Ascending aorta (tissue), 2 donors: ENCODE data around the gene URGCP. TPM values are rescaled to one million over a fixed set of nuclear protein-coding genes. Genes with fewer than 3 reads are reported as not detected.

Experiments used
- DNase-seq, 2 donors: peaks; one replicate each; pipeline ENCODE4 v3.0.0-alpha.2; 2019; ENCODE audit warnings: low spot score in 2 of 2
- H3K27ac ChIP-seq, 2 donors: fragments of 200-600 bp; sonication (generic); one replicate each; pipeline ENCODE4 v1.5.1; 2016 to 2017; ENCODE audit warnings: mild to moderate bottlenecking in 1 of 2
- H3K27me3 ChIP-seq: fragments of 200-600 bp; sonication (generic); one replicate; pipeline ENCODE4 v1.5.1; 2017
- H3K36me3 ChIP-seq, 2 donors: fragments of 200-600 bp; sonication (generic); one replicate each; pipeline ENCODE4 v1.5.1; 2016
- H3K4me1 ChIP-seq, 2 donors: fragments of 200-600 bp; sonication (generic); one replicate each; pipeline ENCODE4 v1.5.1; 2016 to 2017; ENCODE audit warnings: mild to moderate bottlenecking in 1 of 2
- H3K4me3 ChIP-seq, 2 donors: fragments of 200-600 bp; sonication (generic); one replicate each; pipeline ENCODE4 v1.5.1; 2016 to 2017; ENCODE audit warnings: mild to moderate bottlenecking in 1 of 2
- H3K9me3 ChIP-seq, 2 donors: fragments of 200-600 bp; sonication (generic); one replicate each; pipeline ENCODE4 v1.5.1; 2016
- intact Hi-C: fragments of 100-400 bp; cut with DNase I; formaldehyde crosslinking; loops from one replicate; pipeline ENCODE4 v1.15.1; 2023
- total RNA-seq: library from RNA; depleted of rRNA; stranded (reverse); fragments of >200 nt; gene quantifications from one replicate; pipeline ENCODE4 v1.1.0, GENCODE V29; 2016
- TF ChIP-seq, protein P1 (sequence below), 3 experiments: fragments of 200-600 bp in 2 of 3; fragments of 450-650 bp in 1 of 3; sonication (generic) in 2 of 3; IDR thresholded peaks; one replicate each; pipeline ENCODE4 v1.5.1; 2016 to 2019; ENCODE audit warnings: antibody characterized with exemption in 3 of 3, mild to moderate bottlenecking in 1 of 3, moderate library complexity in 1 of 3

URGCP gene
- total RNA-seq, 1 donor from 2014 or later: 29.2 TPM

GRCh38 chr7:43937444-43937843 lies 31.0 kb upstream of the URGCP start:
- no peaks in the 10 kb centered on the region for H3K27me3 ChIP-seq
- no peaks in the 10 kb centered on the region for H3K36me3 ChIP-seq
- no peak overlapping the region for H3K4me3 ChIP-seq
- no peaks in the 10 kb centered on the region for H3K4me1 ChIP-seq
- H3K27ac ChIP-seq: no peak overlapping the region
- DNase-seq: peak in 1 of 2 donors; percentile 1
- TF ChIP-seq, protein P1, sequence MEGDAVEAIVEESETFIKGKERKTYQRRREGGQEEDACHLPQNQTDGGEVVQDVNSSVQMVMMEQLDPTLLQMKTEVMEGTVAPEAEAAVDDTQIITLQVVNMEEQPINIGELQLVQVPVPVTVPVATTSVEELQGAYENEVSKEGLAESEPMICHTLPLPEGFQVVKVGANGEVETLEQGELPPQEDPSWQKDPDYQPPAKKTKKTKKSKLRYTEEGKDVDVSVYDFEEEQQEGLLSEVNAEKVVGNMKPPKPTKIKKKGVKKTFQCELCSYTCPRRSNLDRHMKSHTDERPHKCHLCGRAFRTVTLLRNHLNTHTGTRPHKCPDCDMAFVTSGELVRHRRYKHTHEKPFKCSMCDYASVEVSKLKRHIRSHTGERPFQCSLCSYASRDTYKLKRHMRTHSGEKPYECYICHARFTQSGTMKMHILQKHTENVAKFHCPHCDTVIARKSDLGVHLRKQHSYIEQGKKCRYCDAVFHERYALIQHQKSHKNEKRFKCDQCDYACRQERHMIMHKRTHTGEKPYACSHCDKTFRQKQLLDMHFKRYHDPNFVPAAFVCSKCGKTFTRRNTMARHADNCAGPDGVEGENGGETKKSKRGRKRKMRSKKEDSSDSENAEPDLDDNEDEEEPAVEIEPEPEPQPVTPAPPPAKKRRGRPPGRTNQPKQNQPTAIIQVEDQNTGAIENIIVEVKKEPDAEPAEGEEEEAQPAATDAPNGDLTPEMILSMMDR (IDR thresholded peaks at IDR 0.05): no peak
- intact Hi-C loops: no loop called here
- no peaks in the 10 kb centered on the region for H3K9me3 ChIP-seq

DNA sequence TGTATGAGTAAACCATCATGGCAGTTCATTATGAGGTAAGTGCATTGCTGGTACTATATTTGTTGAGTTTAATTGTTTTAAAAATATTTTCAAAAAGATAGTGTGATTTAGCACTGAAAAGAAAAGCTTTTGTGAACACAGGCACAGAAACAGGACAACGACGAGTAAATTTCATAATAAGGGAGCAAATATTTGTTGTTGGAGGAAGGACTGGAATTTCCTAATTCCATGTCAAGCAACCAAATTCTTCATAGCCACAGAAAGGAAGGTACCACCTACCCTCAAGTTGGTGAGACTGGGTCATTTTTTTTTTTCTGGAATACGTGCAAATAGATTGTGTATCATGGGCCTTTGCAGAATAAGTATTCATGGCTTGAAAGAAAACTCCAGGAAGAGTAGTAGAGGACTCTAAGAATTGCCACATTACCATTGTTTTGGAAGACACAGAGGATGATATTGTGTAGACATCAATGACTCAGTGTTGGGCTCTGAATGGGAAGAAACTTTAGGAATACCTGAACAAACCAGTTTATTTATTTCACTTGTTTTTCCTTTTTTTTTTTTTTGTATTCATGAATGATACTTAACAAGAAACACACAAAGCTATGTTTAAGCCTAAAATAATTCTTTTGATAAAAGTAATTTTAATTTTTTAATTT lies 27.6 kb upstream of the URGCP start:
- H3K4me1 ChIP-seq: no peaks in the 10 kb centered on the region
- DNase-seq: no peak
- H3K4me3 ChIP-seq: no peak overlapping the region
- H3K27ac ChIP-seq: no peak overlapping the region
- no peaks in the 10 kb centered on the region for H3K27me3 ChIP-seq
- H3K36me3 ChIP-seq: no peaks in the 10 kb centered on the region
- intact Hi-C loops: no loop called here
- TF ChIP-seq, protein P1 (IDR thresholded peaks at IDR 0.05): no peak
- no peaks in the 10 kb centered on the region for H3K9me3 ChIP-seq

GRCh38 chr7:43931346-43931745 lies 24.9 kb upstream of the URGCP start:
- H3K27me3 ChIP-seq: no peaks in the 10 kb centered on the region
- H3K4me1 ChIP-seq: no peaks in the 10 kb centered on the region
- intact Hi-C loops: no loop called here
- H3K36me3 ChIP-seq: no peaks in the 10 kb centered on the region
- no peak overlapping the region for H3K4me3 ChIP-seq
- DNase-seq: peak in 1 of 2 donors; percentile 11
- no peak overlapping the region for H3K27ac ChIP-seq
- TF ChIP-seq, protein P1 (IDR thresholded peaks at IDR 0.05): no peak
- no peaks in the 10 kb centered on the region for H3K9me3 ChIP-seq

DNA sequence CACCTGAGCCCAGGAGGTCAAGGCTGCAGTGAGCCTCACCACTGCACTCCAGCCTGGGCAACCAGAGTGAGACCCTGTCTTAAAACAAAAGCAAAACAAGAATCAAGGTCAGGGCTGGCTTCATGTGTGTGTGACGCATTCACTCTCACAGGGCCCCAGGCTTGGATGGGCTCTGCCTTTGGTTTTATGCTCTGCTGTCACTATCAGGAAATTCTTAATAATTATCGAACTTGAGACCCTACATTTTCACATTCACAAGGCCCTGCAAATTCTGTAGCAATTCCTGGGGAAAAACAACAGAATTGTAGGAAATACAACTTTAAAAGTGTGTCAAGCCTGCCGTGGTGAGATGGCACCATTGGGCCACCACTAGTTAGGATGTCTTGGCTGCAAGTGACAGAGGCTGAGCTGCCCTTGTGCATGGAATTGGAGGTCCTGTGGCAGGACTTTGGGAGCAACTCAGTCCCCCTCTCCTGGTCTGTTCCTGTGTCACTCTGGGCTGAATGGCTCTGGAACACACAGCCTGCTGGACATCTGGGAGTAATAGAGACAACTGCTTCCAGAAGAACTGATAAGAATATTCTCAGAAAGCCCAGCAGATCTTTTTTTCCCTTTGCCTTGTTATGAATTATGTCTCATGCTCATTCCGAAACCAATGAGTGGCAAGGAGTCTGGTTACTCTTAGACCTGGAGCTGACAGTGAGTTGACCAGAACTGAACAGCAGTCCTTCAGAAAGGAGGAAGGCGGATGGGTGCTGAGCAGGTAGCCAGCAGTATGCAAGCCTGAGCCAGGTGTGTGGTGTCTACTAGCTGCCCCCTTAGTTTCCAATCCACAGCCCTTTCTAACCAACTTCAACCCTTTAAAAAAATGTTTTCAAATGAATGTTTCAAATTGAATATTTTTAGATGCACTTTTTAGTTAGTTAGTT lies 23.4 kb upstream of the URGCP start:
- peak in 1 of 2 donors; percentile 25 for DNase-seq
- Histone ChIP-seq H3K4me1 (peaks cover 0 to 7% of the 10 kb centered on the region in 2 donors), H3K36me3 (no peaks in the 10 kb centered on the region), H3K4me3 (no peak overlapping the region), H3K27ac (no peak overlapping the region), H3K9me3 (no peaks in the 10 kb centered on the region), H3K27me3 (no peaks in the 10 kb centered on the region)
- intact Hi-C loops: loop anchor here (10.0 kb wide), 1 partner anchor 675 kb away; the partner anchor contains the start of gene OGDH
- TF ChIP-seq, protein P1 (IDR thresholded peaks at IDR 0.05): no peak

DNA sequence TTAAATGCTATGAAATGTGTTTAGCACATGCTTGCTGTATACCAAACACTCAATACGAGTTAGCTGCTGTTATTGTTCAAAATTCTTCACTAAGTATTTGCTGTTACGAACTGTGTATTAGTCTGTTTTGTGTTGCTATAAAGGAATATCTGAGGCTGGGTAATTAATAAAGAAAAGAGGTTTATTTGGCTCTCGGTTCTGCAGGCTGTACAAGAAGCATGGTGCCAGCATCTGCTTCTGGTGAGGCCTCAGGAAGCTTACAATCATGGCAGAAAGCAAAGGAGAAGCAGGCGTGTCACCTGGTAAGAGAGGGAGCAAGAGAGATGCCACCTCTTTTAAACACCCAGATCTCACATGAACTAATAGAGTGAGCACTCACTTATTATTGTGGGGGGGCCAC lies 21.4 kb upstream of the URGCP start:
- TF ChIP-seq, protein P1 (IDR thresholded peaks at IDR 0.05): no peak
- intact Hi-C loops: loop anchor here (10.0 kb wide), 1 partner anchor 677 kb away; the partner anchor contains the start of gene OGDH
- H3K36me3 ChIP-seq: no peaks in the 10 kb centered on the region
- H3K4me3 ChIP-seq: no peak overlapping the region
- no peak overlapping the region for H3K27ac ChIP-seq
- peak in 1 of 2 donors; percentile 9 for DNase-seq
- peaks cover 0 to 7% of the 10 kb centered on the region in 2 donors for H3K4me1 ChIP-seq
- H3K9me3 ChIP-seq: no peaks in the 10 kb centered on the region
- H3K27me3 ChIP-seq: no peaks in the 10 kb centered on the region
